HG03103 (cell line): ENCODE data around the gene LDLRAD1.
"Not testable (repeated sequence)": the region's sequence is repeated elsewhere in the genome, so short reads cannot be mapped to it uniquely, and the experiment has no call there.

Source experiments
- ATAC-seq: cut with Tn5 transposase; IDR thresholded peaks from one replicate; pipeline ENCODE4 v1.9.1; 2021; ENCODE audit warnings: low read depth; ENCODE audit not compliant: unreplicated experiment

The LDLRAD1 gene

GRCh38 chr1:53995683-53996082, 22.3 kb downstream of the LDLRAD1 start:
- no peak for ATAC-seq

GRCh38 chr1:53994516-53994915, 23.5 kb downstream of the LDLRAD1 start:
- ATAC-seq, result not testable (repeated sequence)

- ATAC-seq, result no peak
These were observed 25.7 kb downstream of the LDLRAD1 start for GRCh38 chr1:53992085-53992874.

GRCh38 chr1:53987880-53988279, 30.1 kb downstream of the LDLRAD1 start:
- ATAC-seq, result no peak

GRCh38 chr1:53986458-53986857, 31.5 kb downstream of the LDLRAD1 start:
- no peak for ATAC-seq

- ATAC-seq, result no peak
These were observed 33.3 kb downstream of the LDLRAD1 start for GRCh38 chr1:53984726-53985125.

GRCh38 chr1:53982763-53983104, 35.3 kb downstream of the LDLRAD1 start:
- ATAC-seq, result no peak

GRCh38 chr1:53982034-53982762, 35.8 kb downstream of the LDLRAD1 start:
- ATAC-seq, result no peak

- no peak for ATAC-seq
These were observed 36.8 kb downstream of the LDLRAD1 start for GRCh38 chr1:53981220-53981619.

GRCh38 chr1:53979712-53980450, 38.1 kb downstream of the LDLRAD1 start:
- ATAC-seq, result no peak

GRCh38 chr1:53975861-53976260, 42.1 kb downstream of the LDLRAD1 start:
- ATAC-seq, result no peak

- ATAC-seq, result no peak
These were observed 46.3 kb downstream of the LDLRAD1 start for GRCh38 chr1:53971718-53972117.

GRCh38 chr1:53969323-53969722, 48.7 kb downstream of the LDLRAD1 start:
- ATAC-seq, result not testable (repeated sequence)

GRCh38 chr1:53968125-53968513, 49.9 kb downstream of the LDLRAD1 start:
- ATAC-seq, result no peak

- ATAC-seq, result no peak
These were observed 50.4 kb downstream of the LDLRAD1 start for GRCh38 chr1:53967409-53968124.

- no peak for ATAC-seq
These were observed 51.2 kb downstream of the LDLRAD1 start for GRCh38 chr1:53966794-53967193.

- ATAC-seq, result no peak
These were observed 53.9 kb downstream of the LDLRAD1 start for GRCh38 chr1:53964109-53964508.

GRCh38 chr1:53963460-53963859, 54.5 kb downstream of the LDLRAD1 start:
- no peak for ATAC-seq

- ATAC-seq, result no peak
These were observed 55.6 kb downstream of the LDLRAD1 start for GRCh38 chr1:53962395-53962794.

- no peak for ATAC-seq
These were observed 58.2 kb downstream of the LDLRAD1 start for GRCh38 chr1:53959664-53960250.
